Measurements from ENCODE around the gene DEPDC5. TPM values are rescaled to one million over a fixed set of nuclear protein-coding genes. Genes with fewer than 3 reads are reported as not detected.

The DEPDC5 gene
- total RNA-seq, 4 donors from 2014 or later = 26.6 to 94.1 (median 38.8) TPM

GRCh38 chr22:31926969-31927368 is 173.2 kb downstream of the DEPDC5 start:
- Histone ChIP-seq H3K27ac (no peak overlapping the region), H3K4me3 (no peak overlapping the region), H3K4me1 (no peaks in the 10 kb centered on the region), H3K27me3 (no peaks in the 10 kb centered on the region), H3K9me3 (no peaks in the 10 kb centered on the region), H3K36me3 (no peaks in the 10 kb centered on the region)
- TF ChIP-seq POLR2A (IDR thresholded peaks at IDR 0.05) (no peak), CTCF (IDR thresholded peaks at IDR 0.05) (no peak)
- no peak for DNase-seq

DNA sequence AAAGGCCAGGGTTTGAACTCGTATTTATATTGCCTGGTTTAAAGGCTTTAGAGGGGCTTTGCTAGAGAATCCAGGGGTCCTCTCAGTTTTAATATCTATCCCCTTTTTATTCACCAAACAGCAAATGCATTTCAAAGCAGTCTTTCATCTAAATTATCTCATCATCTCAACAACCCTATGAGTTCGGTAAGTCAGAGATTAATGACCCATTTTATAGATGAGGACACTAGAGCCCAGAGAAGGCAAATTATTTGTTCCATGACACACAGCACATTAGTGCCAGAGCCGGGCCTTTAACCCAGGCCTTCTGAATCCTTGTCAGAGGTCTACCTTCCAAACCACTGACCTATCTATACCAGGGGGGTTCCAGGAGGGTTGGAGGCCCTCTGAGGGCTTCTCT is 173.7 kb downstream of the DEPDC5 start:
- TF ChIP-seq POLR2A (IDR thresholded peaks at IDR 0.05) = no peak
- TF ChIP-seq CTCF (IDR thresholded peaks at IDR 0.05) = no peak
- H3K9me3 ChIP-seq = no peaks in the 10 kb centered on the region
- H3K27me3 ChIP-seq = no peaks in the 10 kb centered on the region
- no peak overlapping the region for H3K27ac ChIP-seq
- H3K36me3 ChIP-seq = no peaks in the 10 kb centered on the region
- H3K4me3 ChIP-seq = no peak overlapping the region
- H3K4me1 ChIP-seq = no peaks in the 10 kb centered on the region
- no peak for DNase-seq

- no peaks in the 10 kb centered on the region for H3K27me3 ChIP-seq
- DNase-seq = no peak
- no peak overlapping the region for H3K27ac ChIP-seq
- H3K9me3 ChIP-seq = no peaks in the 10 kb centered on the region
- no peak overlapping the region for H3K4me3 ChIP-seq
- no peak for TF ChIP-seq CTCF (IDR thresholded peaks at IDR 0.05)
- TF ChIP-seq POLR2A (IDR thresholded peaks at IDR 0.05) = no peak
- no peaks in the 10 kb centered on the region for H3K4me1 ChIP-seq
- no peaks in the 10 kb centered on the region for H3K36me3 ChIP-seq
Measured at GRCh38 chr22:31929167-31929930, 175.5 kb downstream of the DEPDC5 start.

- Histone ChIP-seq H3K27ac (no peak overlapping the region), H3K36me3 (no peaks in the 10 kb centered on the region), H3K4me1 (no peaks in the 10 kb centered on the region), H3K27me3 (no peaks in the 10 kb centered on the region), H3K4me3 (no peak overlapping the region), H3K9me3 (no peaks in the 10 kb centered on the region)
- peak in 1 of 3 donors; percentile 23 for DNase-seq
- TF ChIP-seq POLR2A (IDR thresholded peaks at IDR 0.05) (no peak), CTCF (IDR thresholded peaks at IDR 0.05) (no peak)
Measured at GRCh38 chr22:31932863-31933262, 179.0 kb downstream of the DEPDC5 start.

- no peaks in the 10 kb centered on the region for H3K9me3 ChIP-seq
- H3K4me3 ChIP-seq = no peak overlapping the region
- H3K27me3 ChIP-seq = no peaks in the 10 kb centered on the region
- peak in 1 of 3 donors; percentile 5 for DNase-seq
- H3K4me1 ChIP-seq = no peaks in the 10 kb centered on the region
- no peaks in the 10 kb centered on the region for H3K36me3 ChIP-seq
- no peak overlapping the region for H3K27ac ChIP-seq
- TF ChIP-seq CTCF (IDR thresholded peaks at IDR 0.05) (no peak), POLR2A (IDR thresholded peaks at IDR 0.05) (no peak)
Measured at GRCh38 chr22:31933406-31933805, 179.6 kb downstream of the DEPDC5 start.

Measured in Peyer's patch (tissue), 4 donors.